Right kidney (tissue), 1 donor: ENCODE results near the gene CAPN2.

Source experiments
- DNase-seq: peaks from one replicate; pipeline ENCODE4 v3.0.0-alpha.2; 2016

Gene CAPN2

DNA sequence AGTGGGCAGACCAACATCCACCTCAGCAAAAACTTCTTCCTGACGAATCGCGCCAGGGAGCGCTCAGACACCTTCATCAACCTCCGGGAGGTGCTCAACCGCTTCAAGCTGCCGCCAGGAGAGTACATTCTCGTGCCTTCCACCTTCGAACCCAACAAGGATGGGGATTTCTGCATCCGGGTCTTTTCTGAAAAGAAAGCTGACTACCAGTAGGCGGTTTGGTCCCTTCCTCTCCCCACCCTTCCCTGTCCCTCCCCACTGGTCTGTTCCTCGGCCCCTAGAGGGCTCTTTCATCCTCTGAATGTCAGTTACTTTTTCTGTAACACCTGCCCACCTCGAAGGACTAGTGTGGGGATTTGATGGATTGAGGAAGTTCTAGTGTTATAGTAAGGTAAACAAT is 46.9 kb downstream of the CAPN2 start:
- DNase-seq = no peak

DNA sequence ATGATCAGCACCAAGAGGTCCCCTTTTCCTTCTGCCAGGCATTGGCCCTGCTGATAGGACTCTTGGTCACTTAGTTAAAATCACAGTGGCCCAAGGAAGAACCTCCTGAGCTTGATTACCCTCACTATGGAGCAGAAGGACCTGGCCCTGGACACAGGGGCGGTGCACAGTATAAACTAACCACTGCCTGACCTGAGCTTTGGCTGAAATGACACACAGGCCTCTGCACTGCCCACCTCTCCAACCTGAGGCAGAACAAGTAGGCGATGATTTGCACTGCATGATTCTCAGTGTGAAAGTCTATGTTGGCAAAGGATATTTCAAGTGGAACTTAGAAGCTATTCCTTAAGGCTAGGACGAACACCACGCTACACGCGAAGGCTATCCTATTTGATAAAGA is 48.5 kb downstream of the CAPN2 start:
- DNase-seq = no peak

DNA sequence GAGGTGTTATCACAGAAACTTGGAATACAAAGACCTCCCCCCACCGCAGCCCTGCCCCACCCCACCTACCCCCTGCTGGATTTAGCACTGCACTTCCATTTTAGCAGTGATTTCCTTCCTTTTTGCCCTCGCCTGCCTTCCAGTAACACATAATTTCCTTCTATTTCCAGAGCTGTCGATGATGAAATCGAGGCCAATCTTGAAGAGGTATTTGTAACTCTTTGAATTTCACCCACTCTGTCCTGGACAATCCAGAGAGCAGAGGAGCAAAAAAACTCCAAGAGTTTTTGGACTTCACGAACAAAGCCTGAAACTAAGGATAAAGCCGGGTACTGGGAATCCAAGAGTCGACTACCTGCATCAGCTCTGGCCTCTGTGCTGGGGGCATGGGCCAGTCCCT is 49.1 kb downstream of the CAPN2 start:
- DNase-seq = no peak

DNA sequence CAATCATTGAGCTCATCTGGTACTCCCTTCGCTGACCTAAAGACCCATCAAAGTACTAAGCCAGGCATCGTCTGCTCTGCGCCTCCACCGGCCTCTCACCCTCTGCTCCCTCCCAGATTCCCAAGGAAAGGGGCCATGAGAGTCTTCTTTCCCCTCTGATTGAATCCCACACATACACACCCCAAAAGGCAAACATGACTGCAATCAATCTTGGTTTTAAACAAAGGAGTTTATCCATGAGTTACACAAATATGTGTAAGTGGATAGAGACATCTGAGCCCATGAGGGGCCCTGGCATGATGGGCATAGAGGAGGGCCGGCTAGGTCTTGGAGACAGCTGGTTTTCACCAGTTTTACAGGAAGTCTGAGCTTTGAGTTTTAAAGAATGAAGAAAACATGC is 50.9 kb downstream of the CAPN2 start:
- DNase-seq = no peak

DNA sequence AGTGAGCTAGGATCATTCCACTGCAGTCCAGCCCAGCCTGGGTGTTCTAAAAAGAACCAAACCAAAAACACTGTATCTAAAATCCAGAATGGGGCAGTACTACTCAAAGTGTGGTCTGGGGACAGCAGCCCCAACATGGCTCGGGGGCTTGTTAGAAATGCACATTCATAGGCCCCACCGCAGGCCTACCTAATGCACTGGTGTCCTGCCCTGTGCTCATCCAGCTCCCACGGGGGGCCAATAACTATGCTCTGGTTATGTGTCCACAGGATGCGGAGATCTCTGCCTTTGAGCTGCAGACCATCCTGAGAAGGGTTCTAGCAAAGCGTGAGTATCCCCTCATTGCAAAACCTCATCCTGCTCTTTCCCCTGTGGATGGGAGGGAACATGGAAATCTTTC is 51.5 kb downstream of the CAPN2 start:
- no peak for DNase-seq

DNA sequence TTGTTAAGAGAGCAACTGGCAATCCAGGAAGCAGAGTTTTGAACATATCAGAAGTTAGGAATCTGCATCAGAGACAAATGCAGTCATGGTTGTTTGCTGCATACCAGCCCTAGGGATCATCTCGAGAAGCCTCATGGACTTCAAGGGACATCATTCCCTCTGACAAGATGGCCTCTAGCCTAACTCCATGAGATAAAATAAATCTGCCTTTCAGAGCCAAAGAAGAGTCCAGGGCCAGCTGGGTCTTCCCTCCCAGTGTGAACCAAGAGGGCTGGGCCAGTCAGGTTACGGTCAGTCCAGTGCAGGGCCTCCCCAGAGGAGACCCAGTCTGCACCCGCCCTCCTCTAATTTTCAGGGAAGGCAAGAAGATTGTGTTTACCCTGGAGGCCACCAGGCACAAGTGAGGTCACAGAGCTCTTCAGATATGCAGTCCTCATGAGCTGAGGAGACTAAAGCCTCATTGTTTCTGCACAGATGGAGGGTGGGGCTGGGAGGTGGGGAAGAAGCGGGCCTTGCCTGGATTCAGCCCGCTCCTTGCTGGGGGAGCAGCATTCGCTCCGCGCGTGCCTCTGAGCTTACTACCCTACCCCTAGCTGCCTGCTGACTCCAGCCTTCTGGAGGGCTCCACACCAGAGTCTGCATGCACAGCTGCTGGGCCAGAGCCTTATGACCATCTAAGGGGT is 52.8 kb downstream of the CAPN2 start:
- no peak for DNase-seq

DNA sequence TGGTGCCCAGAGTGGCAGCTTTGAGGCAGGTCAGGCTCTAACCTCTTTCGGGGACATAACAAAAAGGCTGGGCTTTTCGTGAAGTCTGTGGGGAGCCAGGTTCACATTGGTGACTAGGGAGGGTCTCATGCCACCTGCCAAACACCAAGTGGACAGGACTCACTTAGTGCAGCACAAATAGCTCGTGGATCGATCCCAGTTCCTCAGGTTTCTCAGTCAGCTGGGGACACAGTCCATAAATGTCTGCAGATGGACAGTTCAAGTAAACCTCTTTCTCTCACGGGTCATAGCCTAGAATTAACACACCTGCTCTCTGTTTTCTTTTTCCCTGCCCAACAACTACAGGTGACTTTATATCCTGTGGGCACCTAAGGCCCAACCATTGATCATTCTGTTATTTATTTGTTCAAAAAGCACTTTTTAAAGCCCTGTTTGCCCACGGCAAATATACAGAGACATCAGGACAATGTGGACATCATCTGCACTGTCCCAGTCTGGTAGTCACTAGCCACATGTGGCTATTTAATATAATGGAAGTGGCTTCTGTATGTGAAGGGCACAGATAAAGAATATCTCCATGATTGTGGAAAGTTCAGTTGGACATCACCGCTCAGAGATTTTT is 53.5 kb downstream of the CAPN2 start:
- DNase-seq = no peak

DNA sequence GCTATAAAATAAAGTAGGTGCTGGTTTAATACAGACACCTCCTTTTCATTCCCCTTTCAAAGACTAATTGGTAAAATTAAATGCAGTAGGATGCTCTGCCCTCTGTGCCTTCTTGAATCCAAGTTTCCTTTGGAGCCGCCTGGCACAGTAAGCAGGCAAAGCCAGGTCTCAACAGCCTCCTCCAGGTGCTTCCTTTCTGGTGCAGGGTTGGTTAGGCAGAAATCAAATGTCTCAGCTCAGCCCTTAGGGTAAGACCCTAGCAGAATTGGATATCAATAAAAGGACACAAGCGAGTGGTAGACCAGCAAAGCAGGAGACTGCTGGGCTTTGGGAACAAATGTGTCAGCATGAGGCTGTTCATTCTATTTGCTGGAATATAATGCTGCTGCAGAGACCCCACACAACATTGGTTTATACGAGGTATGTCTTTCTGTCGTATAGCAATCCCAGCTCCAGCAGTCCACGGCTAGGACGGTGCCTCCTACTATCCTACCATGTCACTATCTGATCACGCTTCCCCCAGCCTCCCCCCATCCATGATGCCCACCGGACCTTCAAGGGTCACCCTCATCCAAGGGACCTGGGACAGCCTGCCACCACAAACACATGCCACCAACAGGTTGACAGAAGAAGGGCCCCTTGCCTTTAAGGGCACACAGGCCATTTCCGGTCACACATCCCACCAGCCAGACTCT is 58.4 kb downstream of the CAPN2 start:
- no peak for DNase-seq

DNA sequence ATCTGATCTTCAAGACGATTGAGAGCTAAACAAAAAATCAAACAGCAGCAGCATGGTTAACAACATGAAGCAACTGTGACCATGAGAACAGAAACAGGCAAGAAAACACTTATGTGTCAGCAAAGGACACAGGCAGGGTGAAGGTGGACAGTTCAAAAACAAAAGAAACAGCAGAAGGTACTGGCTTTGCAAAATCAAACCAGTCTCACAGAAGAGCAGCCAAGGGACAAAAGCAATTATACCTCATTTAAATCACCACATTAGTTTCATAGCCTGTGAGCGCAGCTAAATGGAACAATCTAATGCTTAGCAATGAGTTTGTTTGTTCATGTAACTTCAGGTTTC is 59.1 kb downstream of the CAPN2 start:
- DNase-seq = no peak

DNA sequence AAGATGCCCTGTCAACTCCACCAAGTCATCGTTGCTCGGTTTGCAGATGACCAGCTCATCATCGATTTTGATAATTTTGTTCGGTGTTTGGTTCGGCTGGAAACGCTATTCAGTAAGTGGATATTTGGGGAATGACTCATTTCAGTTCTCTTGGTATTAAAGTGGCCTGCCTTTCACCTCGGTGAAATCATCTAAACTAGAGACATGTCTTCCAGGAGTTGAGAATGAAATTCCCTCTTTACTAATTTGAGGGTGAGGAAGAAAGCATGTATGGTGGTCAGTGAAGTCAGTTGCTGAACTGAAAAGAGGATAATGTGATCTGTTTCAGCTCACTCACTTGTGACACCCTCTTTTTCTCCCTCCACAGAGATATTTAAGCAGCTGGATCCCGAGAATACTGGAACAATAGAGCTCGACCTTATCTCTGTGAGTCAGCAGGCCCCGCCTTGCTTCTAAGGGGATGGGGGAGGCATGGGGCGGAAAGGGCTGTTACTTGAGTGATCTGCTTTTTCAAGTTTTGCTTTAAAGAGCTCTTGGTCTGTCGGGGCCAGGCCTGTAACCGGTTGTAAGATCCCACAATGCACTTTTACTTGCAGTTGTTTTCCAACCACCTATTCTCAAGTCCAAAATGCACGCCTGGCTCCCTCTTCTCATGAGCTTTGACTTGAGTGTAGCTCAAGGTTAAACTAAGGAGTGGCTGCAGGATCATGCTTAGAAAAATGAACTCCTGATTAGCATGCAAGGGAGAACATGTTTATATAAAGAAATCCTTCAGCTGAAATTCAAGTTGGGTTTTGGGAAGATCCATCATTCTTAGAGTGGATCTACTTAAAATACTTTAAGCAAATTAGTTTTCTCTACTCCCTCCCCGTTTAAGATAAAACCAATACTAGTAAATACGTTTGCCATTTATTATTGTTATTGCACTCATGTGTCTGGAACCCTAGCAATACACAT is 59.8 kb downstream of the CAPN2 start:
- DNase-seq = no peak

DNA sequence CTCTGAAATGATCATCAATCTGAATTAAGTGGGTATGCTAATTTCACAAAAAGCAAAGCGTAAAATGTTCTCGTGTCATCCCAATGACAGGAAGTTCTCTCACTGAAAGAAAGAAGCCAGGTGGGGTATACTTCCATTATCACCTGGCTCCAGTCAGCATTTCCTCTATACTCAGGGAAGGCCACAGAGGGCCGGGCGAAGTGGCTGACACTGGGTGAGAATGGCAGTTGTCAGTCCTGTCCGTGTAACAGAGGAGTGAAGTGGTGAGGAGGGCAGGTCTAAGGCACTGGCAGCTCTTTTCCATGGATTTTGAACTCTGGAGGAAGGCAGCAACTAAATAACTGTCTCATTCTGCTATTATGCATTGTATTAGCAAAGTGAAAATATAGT is 60.4 kb downstream of the CAPN2 start:
- DNase-seq = no peak

DNA sequence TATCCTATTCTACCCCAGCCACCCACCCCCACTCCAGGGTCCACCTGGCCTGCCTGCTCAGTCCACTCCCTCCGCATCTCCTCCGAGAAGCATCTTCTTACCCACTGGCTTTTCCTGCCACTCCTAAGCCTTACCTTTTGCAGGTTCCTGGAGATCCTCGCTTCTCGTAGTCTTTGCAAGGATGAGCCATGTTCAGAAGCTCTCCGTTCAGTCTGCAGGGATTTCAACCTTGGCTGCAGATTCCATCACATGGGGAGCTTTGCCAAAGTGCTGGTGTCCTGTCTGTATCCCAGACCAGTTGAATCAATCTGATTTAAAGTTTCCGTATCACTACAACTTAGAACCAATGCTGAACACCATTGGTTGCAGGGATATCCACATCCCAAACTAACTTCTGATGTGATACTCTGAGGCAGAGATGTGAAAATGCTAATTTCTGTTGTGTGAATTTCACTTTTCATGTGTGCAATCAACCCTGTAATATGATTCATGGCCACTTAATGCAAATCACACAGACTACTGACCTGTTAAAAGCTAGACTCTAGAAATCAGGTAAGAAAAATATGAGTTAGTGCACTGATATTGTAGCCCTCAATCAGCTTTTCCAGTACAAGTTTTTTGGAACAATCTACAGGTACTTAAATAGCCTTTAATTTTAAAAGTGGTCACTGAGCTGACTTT is 61.9 kb downstream of the CAPN2 start:
- DNase-seq = no peak

DNA sequence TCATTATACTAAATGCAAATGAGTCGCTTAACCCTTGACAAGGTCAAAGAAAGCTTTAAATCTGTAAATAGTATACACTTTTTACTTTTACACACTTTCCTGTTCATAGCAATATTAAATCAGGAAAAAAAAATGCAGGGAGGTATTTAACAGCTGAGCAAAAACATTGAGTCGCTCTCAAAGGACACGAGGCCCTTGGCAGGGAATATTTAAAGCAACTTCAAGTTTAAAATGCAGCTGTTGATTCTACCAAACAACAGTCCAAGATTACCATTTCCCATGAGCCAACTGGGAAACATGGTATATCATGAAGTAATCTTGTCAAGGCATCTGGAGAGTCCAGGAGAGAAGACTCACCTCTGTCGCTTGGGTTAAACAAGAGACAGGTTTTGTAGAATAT is 62.7 kb downstream of the CAPN2 start:
- DNase-seq = no peak

DNA sequence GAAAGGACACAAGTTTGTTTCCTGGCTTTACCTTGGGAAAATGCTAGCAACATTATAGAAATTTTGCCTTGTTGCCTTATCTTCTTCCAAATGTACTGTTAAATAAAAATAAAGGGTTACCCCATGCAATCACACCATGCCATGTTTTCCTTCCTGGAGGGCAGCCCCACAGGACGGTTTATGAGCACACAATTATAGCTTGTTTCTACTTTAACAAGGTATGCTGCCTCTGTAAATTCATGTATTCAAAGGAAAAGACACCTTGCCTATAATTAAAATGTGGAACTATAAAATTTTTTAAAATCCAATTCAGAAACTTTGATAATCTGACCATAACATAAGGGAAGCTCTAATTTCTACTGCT is 63.4 kb downstream of the CAPN2 start:
- no peak for DNase-seq

DNA sequence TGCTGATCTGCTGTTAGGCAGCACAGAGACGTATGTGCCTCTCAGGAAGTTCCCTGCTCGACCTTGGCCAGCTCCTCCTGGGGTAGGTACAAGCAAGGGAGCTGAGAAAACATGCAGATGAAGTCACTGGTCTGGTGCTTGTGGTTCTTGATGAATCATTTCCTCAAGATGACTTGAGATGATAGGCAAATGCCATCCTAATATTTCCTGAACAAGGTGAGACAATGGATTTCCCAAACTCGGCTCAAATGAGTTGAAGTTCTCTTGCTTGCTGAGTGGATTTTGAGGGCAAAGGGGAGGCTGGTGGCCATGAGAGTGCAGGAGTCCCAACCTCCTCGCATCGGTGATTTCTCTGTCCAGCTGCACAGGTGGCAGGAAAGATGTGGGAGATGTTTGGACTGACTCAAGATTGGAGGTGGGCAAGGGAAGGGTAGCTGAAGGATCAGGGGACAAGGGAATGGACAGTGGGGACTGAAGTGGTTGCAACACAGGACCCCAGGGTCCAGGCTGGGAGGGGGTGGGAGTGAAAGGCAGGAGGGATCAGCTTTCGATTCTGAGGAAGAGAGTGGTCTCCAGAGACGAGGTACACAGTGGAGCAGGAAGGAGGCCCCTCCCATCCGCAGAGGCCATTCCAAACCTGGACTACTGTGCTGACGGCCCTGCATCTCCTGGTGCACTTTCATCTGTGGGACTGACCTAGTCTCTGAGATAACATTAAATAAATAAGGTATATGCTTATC is 63.9 kb downstream of the CAPN2 start:
- DNase-seq = no peak

DNA sequence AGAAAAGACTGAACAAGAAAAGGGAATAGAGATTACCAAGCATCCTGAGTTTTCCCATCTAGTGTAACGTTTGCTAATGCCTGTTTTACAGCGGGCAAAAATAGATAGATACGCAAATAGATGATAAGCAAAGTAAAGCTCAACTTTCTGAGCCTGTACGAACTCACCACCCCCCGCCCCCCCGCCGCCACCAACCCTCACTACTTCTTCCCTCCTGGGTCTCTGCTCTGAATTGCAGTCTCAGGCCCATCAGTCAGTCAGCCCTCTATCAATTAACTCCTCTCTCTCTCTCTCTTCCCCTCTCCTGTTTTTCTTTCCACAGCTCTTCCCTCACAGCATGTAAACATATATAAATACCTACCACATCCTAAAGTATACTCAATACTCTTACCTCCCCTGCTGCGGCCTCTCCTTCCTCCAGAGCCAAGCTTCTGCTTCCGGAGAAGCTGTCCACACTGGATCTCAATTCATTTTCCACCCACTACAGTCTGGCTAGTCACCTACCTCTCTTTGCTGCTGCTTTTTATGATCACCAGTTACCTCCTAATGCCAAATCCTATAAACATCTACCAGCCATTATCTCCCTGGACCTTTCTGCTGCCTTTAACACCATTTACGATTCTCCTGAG is 64.6 kb downstream of the CAPN2 start:
- DNase-seq = no peak

DNA sequence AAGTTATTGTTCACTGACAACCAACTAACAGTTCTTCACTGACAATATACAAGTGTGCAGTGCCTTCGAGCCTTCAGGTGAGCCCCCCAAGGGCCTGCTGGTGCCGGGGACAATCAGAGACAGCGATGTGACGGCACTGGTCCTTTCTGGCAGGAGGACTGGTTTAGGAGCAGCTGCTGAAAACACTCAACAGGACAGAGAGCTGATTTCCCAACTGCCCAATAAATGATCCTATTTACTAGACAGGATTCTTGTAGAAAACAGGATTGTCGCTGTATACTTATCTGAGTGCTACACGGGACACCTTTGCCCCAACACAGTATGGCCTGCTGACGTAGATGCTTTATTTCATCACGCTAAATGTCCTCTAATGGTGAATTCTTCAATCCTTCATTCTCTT is 68.0 kb downstream of the CAPN2 start:
- DNase-seq = no peak

DNA sequence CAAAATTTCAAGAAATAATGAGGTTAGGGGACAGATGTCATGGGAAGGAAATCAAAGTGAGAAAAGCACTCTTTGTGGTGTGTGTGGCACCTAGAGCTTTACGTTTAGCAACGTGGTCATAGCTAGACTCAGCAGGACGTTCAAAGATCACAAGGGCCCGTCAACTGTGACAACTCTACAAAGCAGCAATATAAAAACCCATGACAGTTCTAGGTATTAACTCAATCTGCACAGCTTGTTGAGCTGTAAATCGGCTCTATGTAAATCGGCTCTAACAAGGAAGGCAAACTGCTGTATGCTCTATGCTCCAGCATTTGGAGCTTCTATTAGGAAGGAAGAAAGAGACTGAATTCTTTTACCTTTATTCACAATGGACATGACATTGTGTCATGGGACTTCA is 68.6 kb downstream of the CAPN2 start:
- DNase-seq = no peak

DNA sequence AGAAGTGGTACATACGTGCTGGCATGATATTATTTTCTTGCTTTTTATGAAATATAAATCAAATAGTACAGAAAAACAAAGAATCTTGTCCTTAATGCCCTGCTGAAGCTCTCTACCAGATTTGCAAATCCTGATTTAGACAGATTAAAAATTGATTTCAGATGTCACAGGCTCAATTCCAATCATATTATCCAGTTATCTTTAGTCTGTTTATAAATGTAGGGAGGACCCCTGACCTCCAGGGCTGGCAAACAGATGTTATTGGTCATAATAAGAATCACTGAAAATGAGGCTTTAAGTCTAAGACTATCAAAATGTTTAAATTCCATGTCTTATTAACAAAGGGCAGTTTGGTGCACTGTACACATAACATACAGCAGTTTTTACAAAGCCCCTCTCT is 71.3 kb downstream of the CAPN2 start:
- no peak for DNase-seq

DNA sequence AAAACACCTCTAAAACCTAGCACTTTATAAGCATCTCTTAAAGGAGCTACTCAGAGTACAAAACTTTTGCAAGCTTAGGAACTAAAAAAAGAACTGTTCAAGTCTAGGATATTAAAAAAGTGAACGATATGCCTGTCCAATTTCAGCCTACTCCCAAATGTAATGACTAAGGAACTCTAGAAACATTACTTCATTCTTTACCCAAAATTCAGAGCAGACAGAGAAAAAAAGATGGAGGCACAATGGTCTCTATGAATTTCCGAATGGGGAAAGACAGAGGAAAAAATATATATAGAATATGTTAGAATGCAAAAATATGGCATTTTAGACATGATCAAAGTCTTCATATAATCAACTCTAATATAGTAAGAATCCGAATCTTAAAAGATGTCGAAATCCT is 72.2 kb downstream of the CAPN2 start:
- DNase-seq = no peak

DNA sequence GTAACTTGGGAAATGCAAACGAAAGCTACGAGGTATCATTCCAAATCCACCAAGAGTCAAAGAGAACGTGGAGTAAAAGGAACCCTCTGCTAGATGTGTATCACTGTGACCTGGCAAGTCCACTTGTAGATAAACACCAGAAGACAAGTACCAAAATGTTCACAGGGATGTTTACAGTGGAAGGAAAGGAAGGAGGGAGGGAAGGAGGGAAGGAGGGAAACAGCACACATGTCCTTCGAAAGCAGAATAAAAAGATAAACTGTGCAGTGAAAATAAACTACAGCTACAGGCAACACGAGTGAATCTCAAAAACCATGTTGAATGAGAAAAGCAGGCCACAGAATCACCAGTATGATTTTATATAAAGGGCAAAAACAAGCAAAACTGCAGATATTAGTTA is 73.5 kb downstream of the CAPN2 start:
- no peak for DNase-seq
